Karpas-422 (cell line): ENCODE data around the gene CSMD2. TPM values are rescaled to one million over a fixed set of nuclear protein-coding genes. Genes with fewer than 3 reads are reported as not detected.

ENCODE experiments used
- DNase-seq: peaks from one replicate; pipeline ENCODE4 v3.0.0-alpha.2; 2015
- H2AFZ ChIP-seq: fragments of 200-600 bp; sonication (generic); 2 replicates; pipeline ENCODE4 v1.6.1; 2014; ENCODE audit warnings: antibody characterized with exemption, low read length, mixed read lengths
- H3K27ac ChIP-seq: fragments of 200-600 bp; sonication (generic); 2 replicates; pipeline ENCODE4 v1.5.1; 2014; ENCODE audit warnings: mild to moderate bottlenecking, low read length, moderate library complexity
- H3K27me3 ChIP-seq: fragments of 200-600 bp; sonication (generic); 2 replicates; pipeline ENCODE4 v1.6.1; 2014; ENCODE audit warnings: low read length, mixed read lengths
- H3K36me3 ChIP-seq: fragments of 200-600 bp; sonication (generic); 2 replicates; pipeline ENCODE4 v1.6.1; 2014; ENCODE audit warnings: low read length, mixed read lengths; ENCODE audit not compliant: insufficient read depth
- H3K4me1 ChIP-seq: fragments of 200-600 bp; sonication (generic); 2 replicates; pipeline ENCODE4 v1.6.1; 2014; ENCODE audit warnings: mild to moderate bottlenecking, low read length, mixed read lengths
- H3K4me2 ChIP-seq: fragments of 200-600 bp; sonication (generic); 2 replicates; pipeline ENCODE4 v1.6.1; 2014; ENCODE audit warnings: low read length, low read depth, mild to moderate bottlenecking; ENCODE audit not compliant: poor library complexity, severe bottlenecking
- H3K4me3 ChIP-seq: fragments of 200-600 bp; sonication (generic); 2 replicates; pipeline ENCODE4 v1.5.1; 2014; ENCODE audit warnings: mild to moderate bottlenecking, antibody characterized with exemption, low read length, mixed read lengths
- H3K79me2 ChIP-seq: fragments of 200-600 bp; sonication (generic); 2 replicates; pipeline ENCODE4 v1.6.1; 2014; ENCODE audit warnings: mild to moderate bottlenecking, low read length, mixed read lengths
- H3K9ac ChIP-seq: fragments of 200-600 bp; sonication (generic); 2 replicates; pipeline ENCODE4 v1.6.0; 2014; ENCODE audit warnings: low read length
- H3K9me2 ChIP-seq: fragments of 200-600 bp; sonication (generic), shearing (Covaris generic); replicated peaks from 2 replicates; pipeline ENCODE4 v1.6.0; 2014; ENCODE audit warnings: mild to moderate bottlenecking, low read length, moderate library complexity; ENCODE audit not compliant: insufficient read depth
- H3K9me3 ChIP-seq: fragments of 300-700, 200-600 bp; sonication (generic); 2 replicates; pipeline ENCODE4 v1.6.1; 2014; ENCODE audit warnings: low read length, mixed read lengths
- H4K20me1 ChIP-seq: fragments of 200-600 bp; sonication (generic); 2 replicates; pipeline ENCODE4 v1.6.1; 2014; ENCODE audit warnings: mild to moderate bottlenecking, antibody characterized with exemption, low read length, low read depth; ENCODE audit not compliant: insufficient read depth
- total RNA-seq: library from RNA; depleted of rRNA; stranded (reverse); fragments of >200 nt; shearing (Covaris generic); gene quantifications from 2 replicates; pipeline ENCODE4 v1.2.3, GENCODE V29; 2014; ENCODE audit warnings: low replicate concordance

Gene CSMD2
- total RNA-seq, 1 experiment from 2014 or later, result 0.19 TPM

DNA sequence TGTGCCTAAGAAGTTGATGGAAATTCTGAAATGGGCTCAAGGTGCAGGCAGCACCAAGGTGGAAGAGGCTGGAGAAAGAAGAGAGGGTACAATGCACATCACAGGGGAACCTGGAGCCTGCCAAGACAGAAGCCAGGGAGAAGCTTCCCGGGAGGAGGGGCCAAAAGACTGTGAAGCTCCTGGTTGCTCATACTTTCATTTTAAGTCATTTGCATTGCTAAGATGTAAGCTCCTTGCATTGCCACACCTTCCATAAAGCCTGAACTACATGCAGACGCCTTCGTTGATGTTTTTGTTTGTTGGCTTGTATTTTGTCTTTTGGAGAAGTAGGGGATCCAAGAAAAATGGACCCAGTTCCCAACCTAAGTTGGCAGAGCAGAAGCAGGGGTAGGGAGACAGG, 232.2 kb downstream of the CSMD2 start:
- Histone ChIP-seq H2AFZ (no peak overlapping the region), H3K27ac (no peak overlapping the region), H3K4me3 (no peak overlapping the region), H3K36me3 (no peaks in the 10 kb centered on the region), H3K79me2 (no peaks in the 10 kb centered on the region), H3K4me1 (no peaks in the 10 kb centered on the region), H3K9ac (no peak overlapping the region), H3K27me3 (no peaks in the 10 kb centered on the region), H3K9me3 (no peaks in the 10 kb centered on the region; the same call in 1 of the 2 replicates), H4K20me1 (no peaks in the 10 kb centered on the region), H3K9me2 (no peaks in the 10 kb centered on the region), H3K4me2 (no peak overlapping the region)
- DNase-seq, result no peak

DNA sequence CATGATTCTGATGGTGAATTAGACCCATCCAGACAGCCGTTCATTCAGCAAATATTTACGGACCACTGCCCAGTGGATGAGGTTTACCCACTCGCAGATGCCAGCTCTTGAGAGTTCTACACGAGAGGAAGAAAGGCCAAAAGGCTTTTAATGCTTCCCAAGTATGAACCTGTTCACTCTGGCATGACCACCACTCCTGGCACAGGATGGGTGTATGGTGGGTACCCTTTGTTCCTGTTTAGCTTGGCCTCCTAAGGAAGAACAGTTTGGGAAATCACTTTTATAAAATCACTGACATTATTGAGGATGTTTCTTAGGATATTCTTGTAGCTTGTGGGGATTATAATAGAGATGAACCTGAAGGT, 233.9 kb downstream of the CSMD2 start:
- H3K4me3 ChIP-seq, result no peak overlapping the region
- no peaks in the 10 kb centered on the region for H3K9me3 ChIP-seq
- no peak overlapping the region for H3K9ac ChIP-seq
- no peaks in the 10 kb centered on the region for H3K9me2 ChIP-seq
- no peaks in the 10 kb centered on the region for H3K79me2 ChIP-seq
- H3K4me1 ChIP-seq, result no peaks in the 10 kb centered on the region
- H3K4me2 ChIP-seq, result no peak overlapping the region
- H3K27me3 ChIP-seq, result no peaks in the 10 kb centered on the region
- H3K36me3 ChIP-seq, result no peaks in the 10 kb centered on the region
- no peak overlapping the region for H2AFZ ChIP-seq
- no peak overlapping the region for H3K27ac ChIP-seq
- H4K20me1 ChIP-seq, result no peaks in the 10 kb centered on the region
- DNase-seq, result no peak

DNA sequence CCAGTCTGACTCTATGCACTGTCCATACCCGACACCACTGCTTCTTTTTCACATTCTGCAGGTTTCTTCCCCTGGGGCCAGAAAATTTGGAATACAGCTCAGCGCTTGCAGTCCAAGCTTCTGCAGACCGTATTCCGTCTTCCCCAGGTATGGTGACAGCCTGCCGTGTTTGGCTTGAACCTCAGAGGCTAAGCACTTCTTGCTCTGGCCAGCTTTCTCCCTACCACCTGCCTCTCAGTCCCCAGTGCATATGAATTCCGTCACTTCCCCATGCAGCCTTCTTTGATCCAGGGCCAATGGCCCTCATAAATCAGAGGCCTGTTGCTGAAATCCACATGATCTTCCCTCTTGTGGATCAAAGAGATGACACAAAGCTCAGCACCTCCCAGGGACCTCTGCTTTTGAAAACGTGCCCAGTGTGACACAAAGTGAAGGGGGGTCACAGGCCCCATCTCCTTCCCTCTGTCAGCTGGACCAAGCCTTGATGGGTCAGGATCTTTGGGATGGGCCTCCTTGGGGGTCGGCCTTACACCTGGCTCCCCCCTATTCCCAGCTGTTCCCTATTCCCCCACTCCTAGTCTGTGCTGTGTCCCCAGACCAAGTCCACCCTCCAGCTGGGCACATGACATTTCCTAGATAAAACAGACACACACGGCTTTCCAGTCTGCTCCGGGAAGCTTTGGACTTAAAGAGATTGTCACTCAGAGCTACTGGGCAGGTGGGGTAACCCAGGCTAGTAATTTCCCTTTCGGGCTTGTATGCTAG, 234.5 kb downstream of the CSMD2 start:
- no peak overlapping the region for H3K9ac ChIP-seq
- H2AFZ ChIP-seq, result no peak overlapping the region
- no peak overlapping the region for H3K4me2 ChIP-seq
- no peaks in the 10 kb centered on the region for H3K9me3 ChIP-seq
- H3K4me1 ChIP-seq, result no peaks in the 10 kb centered on the region
- no peak overlapping the region for H3K27ac ChIP-seq
- no peaks in the 10 kb centered on the region for H3K27me3 ChIP-seq
- H3K36me3 ChIP-seq, result no peaks in the 10 kb centered on the region
- no peak for DNase-seq
- H3K4me3 ChIP-seq, result no peak overlapping the region
- H3K79me2 ChIP-seq, result no peaks in the 10 kb centered on the region
- H3K9me2 ChIP-seq, result no peaks in the 10 kb centered on the region
- H4K20me1 ChIP-seq, result no peaks in the 10 kb centered on the region

DNA sequence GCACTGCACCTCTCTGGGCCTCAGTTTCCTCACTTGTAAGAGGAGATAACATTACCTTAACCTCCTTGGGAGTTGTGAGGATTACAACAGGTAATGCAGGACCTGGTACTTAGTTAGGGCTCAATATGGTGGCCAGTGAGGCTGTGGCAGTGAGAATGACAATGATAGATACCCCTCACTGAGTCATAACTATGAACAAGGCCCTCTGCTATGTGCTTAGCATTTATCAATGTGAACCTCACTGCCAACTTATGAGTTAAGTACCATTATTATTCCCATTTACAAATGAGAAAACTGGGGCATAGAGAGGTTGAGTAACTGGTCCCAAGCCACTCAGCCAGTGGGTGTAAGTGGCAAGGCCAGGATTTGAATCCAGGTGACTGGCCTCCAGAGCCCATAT, 236.8 kb downstream of the CSMD2 start:
- H3K4me2 ChIP-seq, result no peak overlapping the region
- H2AFZ ChIP-seq, result no peak overlapping the region
- H3K27me3 ChIP-seq, result no peaks in the 10 kb centered on the region
- H3K9ac ChIP-seq, result no peak overlapping the region
- H4K20me1 ChIP-seq, result no peaks in the 10 kb centered on the region
- H3K9me3 ChIP-seq, result no peaks in the 10 kb centered on the region
- no peak overlapping the region for H3K27ac ChIP-seq
- H3K9me2 ChIP-seq, result no peaks in the 10 kb centered on the region
- H3K4me1 ChIP-seq, result no peaks in the 10 kb centered on the region
- no peaks in the 10 kb centered on the region for H3K79me2 ChIP-seq
- H3K36me3 ChIP-seq, result no peaks in the 10 kb centered on the region
- DNase-seq, result no peak
- H3K4me3 ChIP-seq, result no peak overlapping the region

DNA sequence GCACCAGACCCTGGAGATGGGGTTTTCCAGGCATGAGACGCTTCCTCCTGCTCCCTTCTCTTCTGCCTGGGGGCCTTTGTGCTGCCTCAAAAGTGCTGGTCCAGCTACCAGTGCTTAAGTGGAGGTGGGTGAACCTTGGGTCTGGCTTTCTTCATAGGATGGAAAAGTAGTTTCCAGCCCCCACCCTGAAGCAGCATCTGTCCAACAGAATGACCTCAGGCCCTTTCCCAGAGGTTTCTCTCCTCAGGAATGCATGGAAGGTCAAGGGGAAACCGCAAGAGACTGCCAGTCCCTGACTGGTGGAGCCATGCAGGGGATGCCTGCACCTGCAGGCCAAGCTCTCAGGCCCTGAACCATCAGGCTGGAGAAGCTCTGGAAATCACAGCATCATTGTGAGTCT, 237.3 kb downstream of the CSMD2 start:
- Histone ChIP-seq H3K4me1 (no peaks in the 10 kb centered on the region), H3K27me3 (no peaks in the 10 kb centered on the region), H3K9me3 (no peaks in the 10 kb centered on the region), H2AFZ (no peak overlapping the region), H3K36me3 (no peaks in the 10 kb centered on the region), H3K27ac (no peak overlapping the region), H4K20me1 (no peaks in the 10 kb centered on the region), H3K79me2 (no peaks in the 10 kb centered on the region), H3K9ac (no peak overlapping the region), H3K4me3 (no peak overlapping the region), H3K4me2 (no peak overlapping the region), H3K9me2 (no peaks in the 10 kb centered on the region)
- no peak for DNase-seq

DNA sequence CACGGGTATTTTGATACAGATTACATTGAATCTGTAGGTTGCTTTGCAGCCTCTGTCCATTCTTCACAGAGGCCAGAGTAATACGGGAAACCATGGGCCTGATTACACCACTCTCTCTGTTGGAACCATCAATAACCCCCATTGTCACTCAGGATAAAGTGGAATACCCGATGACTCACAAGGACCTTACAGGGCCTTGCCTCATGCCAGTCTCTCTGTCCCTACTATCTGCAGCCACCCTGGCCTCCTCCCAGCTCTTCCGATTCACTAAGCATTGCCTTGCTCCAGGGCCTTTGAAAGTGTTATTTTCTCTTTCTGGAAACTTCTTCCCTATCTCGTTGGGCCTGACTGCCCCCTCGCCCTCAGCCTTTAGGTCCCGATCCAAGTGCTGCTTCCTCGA, 239.4 kb downstream of the CSMD2 start:
- Histone ChIP-seq H3K4me3 (no peak overlapping the region), H4K20me1 (no peaks in the 10 kb centered on the region), H3K36me3 (no peaks in the 10 kb centered on the region), H3K9ac (no peak overlapping the region), H2AFZ (no peak overlapping the region), H3K9me3 (no peaks in the 10 kb centered on the region), H3K27ac (no peak overlapping the region), H3K4me1 (no peaks in the 10 kb centered on the region), H3K9me2 (no peaks in the 10 kb centered on the region), H3K27me3 (no peaks in the 10 kb centered on the region), H3K4me2 (no peak overlapping the region), H3K79me2 (no peaks in the 10 kb centered on the region)
- DNase-seq, result no peak

DNA sequence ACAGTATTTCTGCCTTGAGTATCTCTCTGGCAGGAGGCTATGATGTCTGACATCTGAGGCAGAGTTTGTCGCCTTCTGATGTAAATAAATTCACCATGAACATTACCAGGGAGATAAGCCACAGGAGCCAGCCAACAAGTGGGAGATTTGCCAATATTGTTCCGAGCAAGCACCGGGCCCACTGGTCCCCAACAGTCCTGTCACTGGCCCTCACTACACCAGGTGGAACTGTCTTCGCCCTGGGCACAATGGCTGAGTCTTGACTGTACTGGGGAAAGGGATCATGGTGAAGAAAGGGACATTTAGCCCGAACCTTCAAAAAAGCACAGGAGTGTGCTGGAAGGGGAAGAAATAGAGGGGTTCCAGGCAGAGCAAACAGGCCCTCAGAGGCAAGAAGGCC, 243.7 kb downstream of the CSMD2 start:
- H3K4me1 ChIP-seq, result no peaks in the 10 kb centered on the region

DNA sequence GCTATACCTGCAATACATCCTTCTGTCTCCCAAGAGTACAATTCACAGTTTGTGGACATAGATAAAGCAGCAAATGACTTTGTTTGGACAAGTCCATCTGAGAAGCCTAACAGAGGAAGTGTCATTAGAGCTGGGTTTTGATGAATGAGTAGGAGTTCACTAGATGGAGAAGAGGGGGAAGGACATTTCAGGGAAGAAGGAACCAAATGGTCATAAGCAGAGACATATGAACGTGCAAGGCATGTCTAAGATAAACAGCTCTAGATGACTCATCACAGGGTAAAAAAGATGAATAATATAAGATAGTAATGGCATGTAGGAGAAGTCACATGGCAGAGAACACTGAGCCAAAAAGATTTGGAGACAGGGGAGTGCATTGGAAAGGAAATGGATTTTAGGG, 246.7 kb downstream of the CSMD2 start:
- no peaks in the 10 kb centered on the region for H4K20me1 ChIP-seq
- H3K9me3 ChIP-seq, result no peaks in the 10 kb centered on the region
- H3K79me2 ChIP-seq, result no peaks in the 10 kb centered on the region
- H3K9ac ChIP-seq, result no peak overlapping the region
- no peaks in the 10 kb centered on the region for H3K4me1 ChIP-seq
- no peaks in the 10 kb centered on the region for H3K36me3 ChIP-seq
- H3K27me3 ChIP-seq, result no peaks in the 10 kb centered on the region
- no peak overlapping the region for H2AFZ ChIP-seq
- no peak overlapping the region for H3K4me3 ChIP-seq
- no peak overlapping the region for H3K27ac ChIP-seq
- H3K4me2 ChIP-seq, result no peak overlapping the region
- no peak for DNase-seq
- H3K9me2 ChIP-seq, result no peaks in the 10 kb centered on the region

More for the DNA sequence above, 243.7 kb downstream of the CSMD2 start:
- no peak overlapping the region for H3K4me3 ChIP-seq
- H3K9ac ChIP-seq, result no peak overlapping the region
- H2AFZ ChIP-seq, result no peak overlapping the region
- no peaks in the 10 kb centered on the region for H3K36me3 ChIP-seq
- no peaks in the 10 kb centered on the region for H3K9me2 ChIP-seq
- H3K9me3 ChIP-seq, result no peaks in the 10 kb centered on the region
- H3K79me2 ChIP-seq, result no peaks in the 10 kb centered on the region
- H3K27ac ChIP-seq, result no peak overlapping the region
- H4K20me1 ChIP-seq, result no peaks in the 10 kb centered on the region
- H3K27me3 ChIP-seq, result no peaks in the 10 kb centered on the region
- no peak overlapping the region for H3K4me2 ChIP-seq
- DNase-seq, result no peak
